B cell (primary cell): Measurements from ENCODE around the gene ACYP1.

Experiments used
- CTCF ChIP-seq: fragments of 200-600 bp; IDR thresholded peaks from one replicate; pipeline ENCODE4 v1.8.0; 2022; ENCODE audit warnings: antibody characterized with exemption, mild to moderate bottlenecking
- EZH2 ChIP-seq: IDR thresholded peaks from 2 replicates; pipeline ENCODE4 v1.6.1; 2012; ENCODE audit warnings: borderline replicate concordance, low read depth, mild to moderate bottlenecking, moderate library complexity, low read length; ENCODE audit not compliant: insufficient read depth, poor library complexity, severe bottlenecking

- TF ChIP-seq CTCF (no peak), EZH2 (no peak)
These were observed 22.9 kb downstream of the ACYP1 start for GRCh38 chr14:75040959-75041358.
